Endothelial cell of umbilical vein (primary cell): ENCODE measurements around the gene TM6SF1. TPM values are rescaled to one million over a fixed set of nuclear protein-coding genes. Genes with fewer than 3 reads are reported as not detected.

Experiments
- BruUV-seq: library from RNA; stranded (reverse); fragments of 400-500 nt; replicated peaks from 2 replicates; lab custom pipeline; 2021; lab: Mats Ljungman, UMichigan
- CTCF ChIA-PET: fragments of 300-600, 350-600 bp; sonication (Branson Sonifier 250); formaldehyde crosslinking; loops from one replicate; lab custom pipeline; 2021; ENCODE audit warnings: antibody characterized with exemption, inconsistent platforms; lab: Charles Lee
- POLR2A ChIA-PET: fragments of 300-600, 350-600 bp; sonication (Branson Sonifier 250); formaldehyde crosslinking; loops from one replicate; lab custom pipeline; 2021; ENCODE audit warnings: antibody characterized with exemption, inconsistent platforms; lab: Charles Lee
- DNase-seq: peaks from one replicate; pipeline ENCODE4 v3.0.0-alpha.2; 2011; ENCODE audit warnings: low read depth, low spot score
- FAIRE-seq: peaks from 2 replicates; lab custom pipeline; 2011; peaks lifted over from hg19 to GRCh38; lab: Jason Lieb, UNC
- H2AFZ ChIP-seq: 2 replicates; pipeline ENCODE4 v1.6.0; 2012; ENCODE audit warnings: low read depth, low read length, control low read depth, inconsistent platforms
- H3K27ac ChIP-seq: 2 replicates; pipeline ENCODE4 v1.5.1; 2011; ENCODE audit warnings: low read depth, mild to moderate bottlenecking, control low read depth, low read length, moderate library complexity; ENCODE audit not compliant: insufficient read depth
- H3K27me3 ChIP-seq, 2 experiments: 2 replicates each; pipeline versions ENCODE4 v1.6.0 to v1.6.1; 2011; ENCODE audit warnings: low read length in 2 of 2, mixed read lengths in 1 of 2; ENCODE audit not compliant: control insufficient read depth in 2 of 2, insufficient read depth in 2 of 2
- H3K36me3 ChIP-seq, 2 experiments: 2 replicates in 1 of 2; 3 replicates in 1 of 2; pipeline ENCODE4 v1.5.1; 2011; ENCODE audit warnings: low read length in 2 of 2, mild to moderate bottlenecking in 1 of 2, moderate library complexity in 1 of 2; ENCODE audit not compliant: control insufficient read depth in 2 of 2, insufficient read depth in 2 of 2; ENCODE audit errors: extremely low read depth in 1 of 2
- H3K4me1 ChIP-seq: 3 replicates; pipeline ENCODE4 v1.5.1; 2011; ENCODE audit warnings: mild to moderate bottlenecking, low read length; ENCODE audit not compliant: control insufficient read depth, insufficient read depth; ENCODE audit errors: extremely low read depth
- H3K4me2 ChIP-seq: 2 replicates; pipeline ENCODE4 v1.6.1; 2011; ENCODE audit warnings: low read length, control low read depth, mixed read lengths; ENCODE audit not compliant: insufficient read depth
- H3K4me3 ChIP-seq, 3 experiments: fragments of 200-600 bp in 1 of 3; sonication (generic), shearing (Covaris generic) in 1 of 3; replicated peaks in 1 of 3; 2 replicates each; pipeline ENCODE4 v1.5.1; 2011 to 2016; ENCODE audit warnings: control low read depth in 3 of 3, low read length in 3 of 3, mild to moderate bottlenecking in 2 of 3, inconsistent platforms in 1 of 3, low read depth in 1 of 3, moderate library complexity in 1 of 3; ENCODE audit not compliant: insufficient read depth in 1 of 3
- H3K79me2 ChIP-seq: 2 replicates; pipeline ENCODE4 v1.6.0; 2012; ENCODE audit warnings: low read length, inconsistent platforms; ENCODE audit not compliant: control insufficient read depth, insufficient read depth
- H3K9ac ChIP-seq: replicated peaks from 2 replicates; pipeline ENCODE3; 2011; ENCODE audit warnings: low read length, control low read depth; ENCODE audit not compliant: insufficient read depth; ENCODE audit errors: extremely low read depth
- H3K9me1 ChIP-seq: replicated peaks from 3 replicates; pipeline ENCODE4 v1.6.0; 2011; ENCODE audit warnings: mild to moderate bottlenecking, low read length; ENCODE audit not compliant: control insufficient read depth, insufficient read depth; ENCODE audit errors: extremely low read depth
- H3K9me3 ChIP-seq: replicated peaks from 2 replicates; pipeline ENCODE4 v1.5.1; 2012; ENCODE audit warnings: low read length, inconsistent platforms; ENCODE audit not compliant: control insufficient read depth, insufficient read depth
- H4K20me1 ChIP-seq: replicated peaks from 2 replicates; pipeline ENCODE3; 2011; ENCODE audit warnings: mild to moderate bottlenecking, low read length; ENCODE audit not compliant: control insufficient read depth, insufficient read depth; ENCODE audit errors: extremely low read depth
- CTCF ChIP-seq, 2 donors: IDR thresholded peaks; 1 replicate in 1 of 2; 2 replicates in 1 of 2; pipeline ENCODE4 v1.5.1; 2011; ENCODE audit warnings: low read length in 2 of 2, mild to moderate bottlenecking in 2 of 2, moderate library complexity in 2 of 2, control low read depth in 1 of 2, inconsistent platforms in 1 of 2, low read depth in 1 of 2; ENCODE audit not compliant: insufficient read depth in 1 of 2; ENCODE audit errors: extremely low read depth in 1 of 2
- FOS ChIP-seq: IDR thresholded peaks from 2 replicates; pipeline ENCODE4 v1.6.1; 2011; ENCODE audit warnings: mild to moderate bottlenecking, low read length, moderate library complexity, borderline replicate concordance; ENCODE audit not compliant: insufficient read depth
- GATA2 ChIP-seq: IDR thresholded peaks from 2 replicates; pipeline ENCODE4 v1.7.0; 2011; ENCODE audit warnings: low read depth, mild to moderate bottlenecking, moderate library complexity, mixed read lengths, low read length; ENCODE audit not compliant: insufficient read length, insufficient read depth
- MYC ChIP-seq: IDR thresholded peaks from one replicate; pipeline ENCODE4 v1.6.1; 2011; ENCODE audit warnings: mild to moderate bottlenecking, low read depth, low read length
- POLR2A ChIP-seq: IDR thresholded peaks from 2 replicates; pipeline ENCODE4 v1.6.1; 2012; ENCODE audit warnings: low read depth, mild to moderate bottlenecking, control low read depth, low read length
- POLR2AphosphoS5 ChIP-seq: IDR thresholded peaks from 2 replicates; pipeline ENCODE4 v1.6.1; 2012; ENCODE audit warnings: low read depth, mild to moderate bottlenecking, control low read depth, low read length, moderate library complexity; ENCODE audit not compliant: insufficient read depth
- dilution Hi-C: fragments of 300-500 bp; cut with MboI; formaldehyde crosslinking; loops from one replicate; pipeline ENCODE4 v1.15.0; 2019; ENCODE audit warnings: low sequenced_read_pairs; ENCODE audit not compliant: extremely low pct_ligation_motif_present
- intact Hi-C: fragments of 100-400 bp; cut with micrococcal nuclease; formaldehyde crosslinking; loops from one replicate; pipeline ENCODE4 v1.10.0; 2022
- polyA plus RNA-seq, 4 experiments: library from polyadenylated mRNA; depleted of rRNA in 3 of 4; stranded (reverse) in 3 of 4; unstranded in 1 of 4; fragments of >200 nt; gene quantifications; 2 replicates each; pipeline versions ENCODE4 v1.2.1 to v1.2.3, GENCODE V29; 2011 to 2012; ENCODE audit warnings: missing spikeins in 1 of 4
- total RNA-seq: library from RNA; stranded (reverse); gene quantifications from 2 replicates; pipeline ENCODE4 v1.2.3, GENCODE V29; 2021
- TF ChIP-seq, protein P1 (sequence below): IDR thresholded peaks from 2 replicates; pipeline ENCODE4 v1.6.1; 2011; ENCODE audit not compliant: insufficient read depth, insufficient read length

The TM6SF1 gene
- total and polyA plus RNA-seq, 2 donors (not counting 3 experiments of a cell fraction or from before 2014, with no cell fraction given): 26.5 to 38.0 TPM

DNA sequence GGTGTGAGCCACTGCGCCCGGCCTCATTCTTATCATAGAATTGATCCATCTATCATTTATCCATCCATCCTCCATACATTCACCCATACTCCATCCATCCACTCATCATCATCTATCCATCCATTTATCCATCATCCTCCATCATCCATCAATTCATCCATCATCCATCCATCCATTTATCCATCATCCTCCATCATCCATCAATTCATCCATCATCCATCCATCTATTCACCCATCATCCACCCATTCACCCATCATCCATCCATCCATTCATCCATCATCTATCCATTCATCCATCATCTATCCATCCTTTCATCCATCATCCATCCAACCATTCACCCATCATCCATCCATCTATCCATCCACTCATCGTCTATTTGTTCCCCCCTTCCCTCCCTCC lies 3.7 kb downstream of the TM6SF1 start:
- Histone ChIP-seq H3K27ac (no peak overlapping the region), H3K4me1 (peaks cover 67% of the 10 kb centered on the region), H3K36me3 (peaks cover 0 to 12% of the 10 kb centered on the region in 2 experiments), H3K9me1 (no peaks in the 10 kb centered on the region), H3K4me2 (no peak overlapping the region), H2AFZ (no peak overlapping the region), H3K4me3 (no peak overlapping the region), H3K9ac (no peak overlapping the region), H4K20me1 (no peaks in the 10 kb centered on the region), H3K27me3 (no peaks in the 10 kb centered on the region), H3K79me2 (peaks cover 29% of the 10 kb centered on the region), H3K9me3 (no peaks in the 10 kb centered on the region)
- CTCF ChIA-PET: interaction anchor here (2.4 kb wide), 1 partner anchor 100 kb away, joined by 11 read pairs; the partner anchor contains the start of gene C15orf40
- POLR2A ChIA-PET: no interaction called here
- DNase-seq: no peak
- TF ChIP-seq MYC (no peak), CTCF (IDR thresholded peaks at IDR 0.05; ENCODE audit: extremely low read depth in 1 of 2, insufficient read depth in 1 of 2, low read depth in 1 of 2, low read length in 2 of 2) (no peak), FOS (no peak), POLR2AphosphoS5 (no peak), GATA2 (no peak), POLR2A (no peak)
- TF ChIP-seq, protein P1, sequence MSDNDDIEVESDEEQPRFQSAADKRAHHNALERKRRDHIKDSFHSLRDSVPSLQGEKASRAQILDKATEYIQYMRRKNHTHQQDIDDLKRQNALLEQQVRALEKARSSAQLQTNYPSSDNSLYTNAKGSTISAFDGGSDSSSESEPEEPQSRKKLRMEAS: no peak
- no TSS peak for BruUV-seq
- intact Hi-C loops: loop anchor here (5.0 kb wide), 1 partner anchor 569 kb away; the partner anchor contains the start of gene RPS17
- no peak for FAIRE-seq
- dilution Hi-C loops: no loop called here
